GM19043 (cell line): ENCODE measurements around the gene ACTMAP.
"Not testable (repeated sequence)": the region's sequence is repeated elsewhere in the genome, so short reads cannot be mapped to it uniquely, and the experiment has no call there.

Experiments
- ATAC-seq: cut with Tn5 transposase; IDR thresholded peaks from one replicate; pipeline ENCODE4 v1.9.1; 2021; ENCODE audit warnings: low read depth; ENCODE audit not compliant: unreplicated experiment

ACTMAP gene

DNA sequence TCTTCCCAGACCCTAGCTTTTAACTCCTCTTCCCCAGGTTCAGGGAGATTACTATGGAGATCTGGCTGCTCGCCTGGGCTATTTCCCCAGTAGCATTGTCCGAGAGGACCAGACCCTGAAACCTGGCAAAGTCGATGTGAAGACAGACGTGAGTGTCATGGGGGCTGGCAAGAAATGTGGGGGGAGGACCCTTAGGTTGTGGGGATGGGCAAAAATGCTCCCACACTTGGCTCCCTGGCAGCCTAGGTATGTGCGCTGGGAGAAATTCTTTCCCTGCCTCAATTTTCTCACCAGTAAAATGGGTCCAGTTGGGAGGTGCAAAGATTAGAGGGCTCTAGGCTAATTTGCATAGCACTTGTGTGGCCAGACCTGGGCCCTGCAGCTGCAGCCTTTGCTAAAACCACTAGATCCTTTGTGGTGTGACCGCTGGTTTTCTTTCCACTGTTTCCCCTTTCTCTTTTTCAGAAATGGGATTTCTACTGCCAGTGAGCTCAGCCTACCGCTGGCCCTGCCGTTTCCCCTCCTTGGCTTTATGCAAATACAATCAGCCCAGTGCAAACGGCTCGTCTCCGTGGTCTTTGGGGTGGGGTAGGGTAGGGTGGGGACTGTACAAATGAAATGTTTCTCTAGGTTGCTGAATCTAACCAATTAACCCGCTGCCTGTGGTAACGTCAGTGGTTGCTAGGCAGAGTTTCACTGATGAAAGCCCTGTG, 26.8 kb upstream of the ACTMAP start:
- peak; percentile 55 for ATAC-seq

DNA sequence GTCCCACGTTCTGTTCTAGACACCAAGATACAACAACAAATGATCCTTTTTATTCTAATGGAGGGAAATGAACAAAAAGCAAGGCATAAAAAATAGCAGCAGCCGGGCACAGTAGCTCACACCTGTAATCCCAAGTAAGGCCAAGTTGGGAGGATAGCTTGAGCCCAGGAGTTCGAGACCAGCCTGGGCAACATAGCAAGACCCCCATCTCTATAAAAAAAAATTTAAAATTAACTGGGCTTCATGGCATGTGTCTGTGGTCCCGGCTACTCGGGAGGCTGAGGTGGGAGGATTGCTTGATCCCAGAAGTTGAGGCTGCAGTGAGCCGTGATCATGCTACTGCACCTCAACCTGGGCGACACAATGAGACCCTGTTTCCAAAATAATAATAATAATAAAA, 26.1 kb upstream of the ACTMAP start:
- no peak for ATAC-seq

DNA sequence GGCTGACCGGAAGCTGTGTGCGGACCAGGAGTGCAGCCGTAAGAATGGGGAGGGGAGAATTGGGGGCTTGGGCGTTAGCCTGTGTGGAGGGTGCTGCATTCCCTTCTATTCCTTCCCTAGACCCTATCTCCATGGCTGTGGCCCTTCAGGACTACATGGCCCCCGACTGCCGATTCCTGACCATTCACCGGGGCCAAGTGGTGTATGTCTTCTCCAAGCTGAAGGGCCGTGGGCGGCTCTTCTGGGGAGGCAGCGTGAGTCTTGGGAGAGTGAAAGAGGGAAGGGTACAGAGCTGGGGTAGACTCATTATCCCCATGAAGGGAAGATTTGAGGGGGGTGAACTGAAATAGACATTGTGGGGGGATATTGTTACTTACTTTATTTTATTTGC, 25.4 kb upstream of the ACTMAP start:
- ATAC-seq, result no peak

DNA sequence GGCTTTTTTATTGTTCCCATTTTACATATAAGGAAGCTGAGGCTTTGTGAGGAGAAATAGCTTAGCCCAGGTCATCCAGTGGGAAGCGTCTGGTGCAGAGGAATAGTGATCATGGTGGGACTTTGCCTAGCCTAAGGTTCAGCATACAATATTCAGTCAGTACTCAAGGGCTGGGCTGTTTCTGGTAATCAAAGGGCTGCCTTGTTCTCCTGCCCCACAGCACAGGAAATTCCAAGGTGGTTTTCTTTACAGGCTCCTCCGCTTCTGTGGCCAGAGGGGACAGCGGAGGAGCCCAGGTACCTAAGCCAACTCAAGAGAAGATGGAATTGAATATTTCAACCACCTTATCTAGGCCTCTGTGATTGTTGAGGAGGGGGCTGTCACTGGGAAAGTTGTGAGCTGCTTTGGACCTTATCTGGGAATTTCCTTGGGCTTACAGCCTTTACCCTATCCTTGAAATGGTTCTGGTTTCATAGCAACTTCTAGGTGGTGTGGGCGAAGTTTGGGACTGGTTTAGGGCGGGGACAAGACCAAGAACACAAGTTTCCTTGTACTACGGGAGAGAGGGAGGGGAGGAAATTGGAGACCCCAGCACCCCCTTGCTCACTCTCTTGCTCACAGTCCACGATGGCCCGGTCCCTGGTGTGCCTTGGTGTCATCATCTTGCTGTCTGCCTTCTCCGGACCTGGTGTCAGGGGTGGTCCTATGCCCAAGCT, 24.8 kb upstream of the ACTMAP start, which contains the start of gene MIA:
MIA (plus strand) TSS at position 606 of the 716 bp plus-strand sequence; CDS start at position 628, 22 bp downstream.
- no peak for ATAC-seq

DNA sequence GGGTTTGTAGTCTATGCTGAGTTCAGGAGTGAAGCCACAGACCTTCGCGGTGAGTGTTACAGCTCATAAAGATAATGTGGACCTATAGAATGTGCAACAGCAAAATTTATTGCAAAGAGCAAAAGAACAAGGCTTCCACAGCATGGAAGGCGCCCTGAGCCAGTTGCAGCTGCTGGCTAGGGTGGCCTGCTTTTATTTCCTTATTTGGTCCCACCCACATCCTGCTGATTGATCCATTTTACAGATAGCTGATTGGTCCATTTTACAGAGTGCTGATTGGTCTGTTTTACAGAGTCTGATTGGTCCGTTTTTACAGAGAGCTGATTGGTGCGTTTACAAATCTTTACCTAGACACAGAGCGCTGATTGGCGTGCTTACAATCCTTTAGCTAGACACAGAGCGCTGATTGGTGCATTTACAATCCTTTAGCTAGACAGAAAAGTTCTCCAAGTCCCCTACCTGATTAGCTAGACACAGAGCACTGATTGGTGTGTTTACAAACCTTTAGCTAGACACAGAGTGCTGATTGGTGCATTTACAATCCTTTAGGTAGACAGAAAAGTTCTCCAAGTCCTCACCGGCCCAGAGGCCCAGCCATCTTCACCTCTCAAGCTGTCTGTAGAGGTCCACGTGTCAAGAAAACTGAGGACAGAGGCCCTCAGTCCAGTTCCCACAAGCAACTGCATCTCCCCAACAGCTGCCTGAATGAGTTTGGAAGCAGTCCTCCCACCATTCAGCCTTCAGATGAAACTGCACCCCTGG, 21.0 kb upstream of the ACTMAP start:
- ATAC-seq, result not testable (repeated sequence)

DNA sequence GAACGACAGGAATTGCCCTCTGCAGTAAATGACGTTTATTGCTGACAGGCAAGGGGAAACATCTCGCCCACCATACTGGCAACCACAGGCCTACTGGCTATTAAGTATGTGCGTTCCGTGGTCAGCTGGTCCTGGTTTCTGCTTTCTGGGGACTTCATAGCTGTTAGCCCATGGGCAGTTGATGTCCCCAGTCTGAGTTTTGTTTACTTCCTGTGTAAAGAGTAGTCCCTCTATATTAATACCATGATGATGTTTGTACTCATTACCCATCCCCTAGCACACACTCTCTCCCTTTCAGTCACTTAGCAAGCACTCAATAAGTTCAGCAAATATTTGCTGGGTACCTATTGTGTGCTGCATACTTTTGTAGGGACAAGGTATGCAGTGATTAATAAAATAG, 18.6 kb upstream of the ACTMAP start:
- no peak for ATAC-seq

DNA sequence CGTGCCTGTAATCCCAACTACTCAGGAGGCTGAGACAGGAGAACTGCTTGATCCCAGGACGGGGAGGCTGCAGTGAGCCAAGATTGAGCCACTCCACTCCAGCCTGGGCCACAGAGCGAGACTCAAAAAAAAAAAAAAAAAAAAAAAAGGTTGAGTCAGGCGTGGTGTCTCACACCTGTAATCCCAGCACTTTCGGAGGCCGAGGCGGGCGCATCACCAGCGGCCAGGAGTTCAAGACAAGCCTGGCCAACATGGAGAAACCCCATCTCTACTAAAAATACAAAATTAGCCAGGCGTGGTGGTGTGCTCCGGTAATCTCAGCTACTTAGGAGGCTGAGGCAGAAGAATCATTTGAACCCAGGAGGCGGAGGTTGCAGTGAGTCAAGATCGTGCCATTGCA, 16.1 kb upstream of the ACTMAP start:
- ATAC-seq, result not testable (repeated sequence)

DNA sequence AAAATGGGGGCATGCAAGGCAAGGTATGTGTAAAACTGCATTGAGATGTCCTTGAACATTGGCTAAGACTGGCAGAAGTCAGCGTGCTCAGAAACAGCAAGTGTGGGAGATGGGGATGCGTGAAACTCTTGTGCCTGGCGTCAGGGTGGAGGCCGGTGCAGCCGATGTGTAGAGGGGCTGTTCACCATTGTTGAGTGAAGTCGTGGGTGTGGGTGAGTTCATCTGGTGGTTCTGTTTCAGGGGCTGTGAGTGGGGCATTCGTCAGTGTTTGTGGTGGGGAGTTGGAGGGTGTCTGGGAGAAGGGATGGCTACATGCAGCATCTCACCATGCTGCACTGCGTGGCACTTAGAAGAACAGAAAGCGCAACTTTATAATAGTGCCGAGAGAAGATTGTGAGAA, 13.7 kb upstream of the ACTMAP start:
- no peak for ATAC-seq

DNA sequence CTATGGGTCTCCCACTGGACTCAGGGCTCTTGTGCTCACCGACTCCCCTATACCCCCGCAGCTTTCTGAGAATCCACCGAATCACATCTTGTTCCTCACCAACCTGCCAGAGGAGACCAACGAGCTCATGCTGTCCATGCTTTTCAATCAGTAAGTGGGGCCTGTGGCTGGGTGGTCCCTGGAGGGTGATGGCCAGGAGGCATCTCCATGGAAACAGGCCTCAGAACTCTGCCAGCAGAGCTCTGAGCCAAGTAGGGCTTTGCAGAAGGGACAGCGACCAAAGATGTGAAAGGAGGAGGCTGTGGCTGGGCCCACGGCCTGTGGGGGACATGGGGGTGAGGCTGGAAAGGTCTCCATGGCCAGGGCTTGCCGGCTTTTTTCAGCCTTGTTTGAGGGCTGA, 13.2 kb upstream of the ACTMAP start:
- no peak for ATAC-seq

DNA sequence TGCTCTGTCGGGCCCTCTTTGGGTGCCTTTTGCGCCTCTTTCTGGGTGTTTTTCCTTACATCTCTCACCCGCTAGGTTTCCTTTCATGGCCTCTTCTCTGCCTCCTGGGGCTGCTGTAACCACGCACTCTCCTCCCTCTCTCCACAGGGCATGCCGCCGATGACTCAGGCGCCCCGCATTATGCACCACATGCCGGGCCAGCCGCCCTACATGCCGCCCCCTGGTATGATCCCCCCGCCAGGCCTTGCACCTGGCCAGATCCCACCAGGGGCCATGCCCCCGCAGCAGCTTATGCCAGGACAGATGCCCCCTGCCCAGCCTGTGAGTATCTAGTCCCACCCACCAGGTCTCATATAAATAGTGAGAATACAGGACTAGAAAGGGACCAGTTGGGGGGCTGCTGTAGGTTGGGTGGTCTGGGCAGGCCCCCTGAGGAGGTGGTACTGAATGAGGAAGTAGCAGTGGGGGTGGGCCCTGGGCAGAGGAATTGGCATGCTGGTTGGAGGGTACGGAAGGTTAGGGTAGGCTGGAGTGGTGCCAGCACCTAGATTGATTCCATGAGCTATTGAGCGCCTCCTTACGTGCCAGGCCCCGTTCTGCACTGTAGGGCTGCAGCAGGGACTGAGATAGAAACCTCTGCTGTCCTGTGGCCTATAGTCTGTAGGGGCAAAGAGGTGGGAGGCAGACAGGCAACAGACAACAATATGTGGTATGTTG, 12.6 kb upstream of the ACTMAP start:
- ATAC-seq, result no peak

DNA sequence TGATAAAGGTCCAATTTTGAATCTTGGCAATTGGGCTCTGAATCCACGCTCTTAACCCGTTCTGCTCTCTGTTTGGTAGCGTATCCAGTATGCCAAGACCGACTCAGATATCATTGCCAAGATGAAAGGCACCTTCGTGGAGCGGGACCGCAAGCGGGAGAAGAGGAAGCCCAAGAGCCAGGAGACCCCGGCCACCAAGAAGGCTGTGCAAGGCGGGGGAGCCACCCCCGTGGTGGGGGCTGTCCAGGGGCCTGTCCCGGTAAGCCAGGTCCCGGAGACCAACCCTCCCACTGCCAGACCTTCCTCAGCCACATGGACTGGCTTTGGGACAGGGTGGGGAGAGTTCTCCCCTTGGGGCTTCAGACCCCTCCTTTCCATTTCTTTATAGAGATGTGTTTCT, 9.1 kb upstream of the ACTMAP start:
- ATAC-seq, result no peak

DNA sequence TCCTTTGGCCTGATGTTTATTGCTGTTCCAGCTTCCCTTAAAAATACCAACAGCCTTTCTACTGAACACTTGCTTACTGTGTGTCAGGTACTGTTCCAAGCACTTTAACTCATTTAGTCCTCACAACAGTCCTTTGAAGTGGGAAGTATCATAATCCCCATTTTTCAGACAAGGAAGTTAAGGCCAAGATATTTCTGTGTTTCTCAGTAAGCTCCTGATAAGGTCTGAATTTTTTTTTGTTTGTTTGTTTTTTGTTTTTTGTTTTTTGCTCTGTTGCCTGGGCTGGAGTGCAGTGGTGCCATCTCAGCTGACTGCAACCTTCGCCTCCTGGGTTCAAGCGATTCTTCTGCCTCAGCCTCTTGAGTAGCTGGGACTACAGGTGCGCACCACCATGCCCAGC, 8.2 kb upstream of the ACTMAP start:
- ATAC-seq, result no peak

DNA sequence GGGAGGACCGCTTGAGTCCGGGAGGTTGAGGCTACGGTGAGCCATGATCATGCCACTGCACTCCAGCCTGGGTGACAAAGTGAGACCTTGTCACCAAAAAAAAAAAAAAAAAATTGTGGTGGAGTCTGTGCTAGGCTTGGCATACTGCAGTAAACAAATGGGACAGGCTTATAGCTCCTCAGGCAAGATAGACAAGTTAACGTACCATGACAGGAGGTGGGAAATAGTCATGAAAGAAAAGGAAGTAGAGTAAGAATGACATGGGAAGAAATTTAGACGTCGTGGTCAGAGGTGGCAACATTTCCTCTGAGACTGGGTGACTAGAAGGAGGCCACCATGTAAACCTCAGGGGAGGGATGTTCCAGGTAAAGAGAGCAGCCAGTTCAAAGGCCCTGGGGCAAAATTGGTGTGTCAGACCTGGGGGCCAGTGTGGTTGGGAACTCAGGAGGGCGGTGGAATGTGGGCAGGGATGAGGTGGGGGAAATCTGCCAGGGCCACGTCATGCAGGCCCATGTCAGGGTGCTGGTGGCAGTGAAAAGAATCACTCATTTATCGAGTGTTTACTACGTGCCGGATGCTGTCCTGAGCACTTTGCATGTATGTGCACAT, 6.3 kb upstream of the ACTMAP start:
- no peak for ATAC-seq

DNA sequence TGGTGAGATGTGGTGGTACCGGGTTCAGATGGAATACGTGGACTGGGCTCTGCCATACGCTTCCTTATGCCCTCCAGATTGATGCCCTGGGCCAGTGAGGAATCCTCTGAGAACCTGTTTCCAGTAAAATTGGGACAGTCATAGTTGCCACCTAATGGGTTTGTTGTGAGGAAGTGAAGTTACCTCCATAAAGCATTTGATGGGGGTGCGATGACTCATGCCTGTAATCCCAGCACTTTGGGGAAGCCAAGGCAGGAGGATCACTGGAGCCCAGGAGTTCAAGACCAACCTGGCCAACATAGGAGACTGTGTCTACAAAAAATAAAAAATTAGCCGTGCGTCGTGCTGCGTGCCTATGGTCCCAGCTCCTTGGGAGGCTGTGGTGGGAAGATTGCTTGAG, 5.5 kb upstream of the ACTMAP start:
- no peak for ATAC-seq

DNA sequence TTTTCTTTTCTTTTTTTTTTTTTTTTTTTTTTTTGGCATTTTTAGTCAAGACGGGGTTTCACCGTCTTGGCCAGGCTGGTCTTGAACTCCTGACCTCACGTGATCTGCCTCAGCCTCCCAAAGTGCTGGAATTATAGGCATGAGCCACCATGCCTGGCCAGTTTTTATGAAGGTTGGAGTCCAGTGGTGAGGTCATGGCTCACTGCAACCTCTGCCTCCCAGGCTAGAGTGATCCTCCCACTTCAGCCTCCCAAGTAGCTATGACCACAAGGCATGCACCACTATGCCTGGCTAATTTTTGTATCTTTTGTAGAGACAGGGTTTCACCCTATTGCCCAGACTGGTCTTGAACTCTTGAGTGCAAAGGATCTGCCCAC, 5.0 kb upstream of the ACTMAP start:
- ATAC-seq, result no peak

DNA sequence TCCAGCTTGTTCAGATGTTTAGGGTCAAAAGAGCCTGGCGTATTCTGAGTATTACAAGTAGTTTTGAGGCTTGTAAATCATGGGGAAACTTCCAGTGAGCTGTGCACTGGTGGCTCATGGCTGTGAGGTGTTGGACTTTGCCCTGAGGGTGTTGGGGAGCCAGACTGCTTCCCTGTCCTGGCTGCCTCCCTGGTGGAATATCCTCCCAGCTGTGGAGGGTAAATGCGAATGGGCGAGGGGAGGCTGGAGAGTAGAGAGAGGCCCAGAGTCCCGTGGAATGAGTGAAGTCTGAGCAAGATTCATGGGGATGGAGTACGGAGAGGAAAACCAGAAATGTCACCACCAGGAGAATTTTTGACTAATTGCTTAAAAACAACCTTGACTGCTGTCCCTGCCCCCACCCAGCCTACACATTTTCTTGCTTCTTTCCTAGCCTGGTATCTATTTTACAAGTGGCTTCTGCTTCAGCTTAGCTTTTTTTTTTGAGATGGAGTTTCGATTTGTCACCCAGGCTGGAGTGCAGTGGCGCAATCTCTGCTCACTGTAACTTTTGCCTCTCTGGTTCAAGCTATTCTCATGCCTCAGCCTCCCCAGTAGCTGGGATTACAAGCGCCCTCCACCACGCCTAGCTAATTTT, 4.5 kb upstream of the ACTMAP start:
- no peak for ATAC-seq

DNA sequence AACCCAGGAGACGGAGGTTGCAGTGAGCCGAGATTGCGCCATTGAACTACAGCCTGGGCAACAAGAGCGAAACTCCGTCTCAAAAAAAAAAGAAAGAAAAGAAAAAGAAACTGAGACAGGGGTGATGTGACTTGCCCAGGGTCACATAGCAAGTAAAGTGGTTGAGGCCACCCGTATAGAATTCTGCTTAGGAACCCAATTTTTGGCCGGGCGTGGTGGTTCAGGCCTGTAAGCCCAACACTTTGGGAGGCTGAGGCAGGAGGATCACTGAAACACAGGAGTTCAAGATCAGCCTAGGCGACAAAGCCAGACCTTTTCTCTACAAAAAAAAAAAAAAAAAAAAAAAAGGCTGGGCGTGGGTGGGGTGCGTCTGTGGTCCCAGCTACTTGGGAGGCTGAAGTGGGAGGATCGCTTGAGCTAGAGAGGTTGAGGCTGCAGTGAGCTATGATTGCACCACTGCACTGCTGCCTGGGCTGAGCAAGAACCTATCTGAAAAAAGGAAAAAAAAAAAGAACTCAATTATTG, 2.0 kb upstream of the ACTMAP start:
- no peak for ATAC-seq

DNA sequence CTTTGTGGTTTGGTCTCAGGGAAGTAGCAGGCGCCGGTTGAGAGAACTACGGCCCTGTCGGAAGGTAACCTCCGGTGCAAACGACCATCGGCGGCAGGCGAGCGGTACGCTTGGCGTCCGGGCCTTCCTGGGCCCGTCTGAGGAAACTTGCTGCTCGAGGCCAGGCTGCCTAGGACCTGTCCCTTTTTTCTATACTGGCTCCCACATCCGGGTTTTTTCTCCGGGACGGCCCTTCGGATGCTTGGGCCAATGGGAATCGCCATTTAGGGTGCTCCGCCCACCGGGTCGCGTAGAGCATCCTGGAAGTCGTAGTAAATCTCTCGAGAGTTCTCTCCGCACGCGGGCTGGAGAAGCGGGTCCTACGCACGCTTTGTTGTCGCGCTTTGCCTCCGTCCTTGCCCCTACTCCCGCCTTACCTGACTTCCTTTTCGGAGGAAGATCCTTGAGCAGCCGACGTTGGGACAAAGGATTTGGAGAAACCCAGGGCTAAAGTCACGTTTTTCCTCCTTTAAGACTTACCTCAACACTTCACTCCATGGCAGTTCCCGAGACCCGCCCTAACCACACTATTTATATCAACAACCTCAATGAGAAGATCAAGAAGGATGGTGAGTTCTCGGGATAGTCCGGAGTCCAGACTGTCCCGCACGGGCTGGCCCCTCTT, 729 bp upstream of the ACTMAP start, which contains the start of gene SNRPA:
SNRPA (plus strand) TSS at position 330 of the 664 bp plus-strand sequence; CDS start at position 536, 206 bp downstream.
- peak; percentile 53 for ATAC-seq

DNA sequence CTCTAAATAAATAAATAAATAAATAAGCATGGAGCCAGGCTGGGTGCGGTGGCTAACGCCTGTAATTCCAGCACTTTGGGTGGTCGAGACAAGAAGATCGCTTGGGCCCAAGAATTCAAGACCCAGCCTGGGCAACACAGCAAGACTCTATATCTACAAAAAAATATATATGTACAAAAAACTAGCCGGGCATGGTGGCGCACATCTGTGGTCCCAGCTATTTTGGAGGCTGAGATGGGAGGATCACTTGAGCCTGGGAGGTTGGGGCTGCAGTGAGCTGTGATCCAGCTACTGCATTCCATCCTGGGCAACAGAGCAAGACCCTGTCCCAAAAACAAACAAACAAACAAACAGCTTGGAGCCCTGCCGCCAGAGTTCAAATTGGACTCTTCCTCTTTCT, 2.7 kb downstream of the ACTMAP start:
- no peak for ATAC-seq
